Body of pancreas (tissue), 4 donors: Measurements from ENCODE around the gene ACSF2. TPM values are rescaled to one million over a fixed set of nuclear protein-coding genes. Genes with fewer than 3 reads are reported as not detected.

Experiments used
- ATAC-seq: fragments of 150-250 bp; one replicate; pipeline ENCODE4 v1.9.1; 2016
- DNase-seq, 4 donors: peaks; one replicate each; pipeline ENCODE4 v3.0.0-alpha.2; 2019
- H3K27ac ChIP-seq, 4 donors: fragments of 200-600 bp; sonication (generic); 1 replicate in 3 of 4; 2 replicates in 1 of 4; pipeline versions ENCODE4 v1.5.1 to v1.6.1; 2016 to 2019; ENCODE audit warnings: mild to moderate bottlenecking in 1 of 4, mixed read lengths in 1 of 4, moderate library complexity in 1 of 4
- H3K27me3 ChIP-seq, 2 donors: fragments of 200-600 bp; sonication (generic); one replicate each; pipeline ENCODE4 v1.6.0; 2016; ENCODE audit warnings: mild to moderate bottlenecking in 1 of 2
- H3K36me3 ChIP-seq, 2 donors: fragments of 200-600 bp; sonication (generic); replicated peaks in 1 of 2; 2 replicates each; pipeline ENCODE4 v1.5.1; 2016; ENCODE audit warnings: low read depth in 2 of 2; ENCODE audit not compliant: insufficient read depth in 1 of 2
- H3K4me1 ChIP-seq: fragments of 200-600 bp; sonication (generic); one replicate; pipeline ENCODE4 v1.6.0; 2016
- H3K4me3 ChIP-seq, 2 donors: fragments of 200-600 bp; sonication (generic); 1 replicate in 1 of 2; 2 replicates in 1 of 2; pipeline ENCODE4 v1.5.1; 2016 to 2019
- H3K9me3 ChIP-seq, 3 donors: fragments of 200-600 bp; sonication (generic); 1 replicate in 2 of 3; 2 replicates in 1 of 3; pipeline ENCODE4 v1.5.1; 2016
- CTCF ChIP-seq, 7 experiments: fragments of 450-650 bp in 4 of 7; fragments of 200-600 bp in 3 of 7; sonication (generic) in 3 of 7; IDR thresholded peaks; one replicate each; pipeline ENCODE4 v1.5.1; 2016 to 2019; ENCODE audit warnings: antibody characterized with exemption in 7 of 7
- POLR2A ChIP-seq, 3 donors: fragments of 450-650 bp; IDR thresholded peaks; one replicate each; pipeline ENCODE4 v1.6.1; 2016; ENCODE audit warnings: antibody characterized with exemption in 3 of 3, mild to moderate bottlenecking in 2 of 3
- WGBS, 2 donors: methylation state at CpG; one replicate each; pipeline ENCODE4 v1.1.5; 2017; 5-methylcytosine and 5-hydroxymethylcytosine counted together
- intact Hi-C: fragments of 100-400 bp; cut with DNase I; formaldehyde crosslinking; loops from one replicate; pipeline ENCODE4 v1.15.1; 2023
- total RNA-seq, 2 donors: library from RNA; depleted of rRNA; stranded (reverse); fragments of >200 nt; gene quantifications; one replicate each; pipeline ENCODE4 v1.1.0, GENCODE V29; 2016

The ACSF2 gene
- total RNA-seq, 2 donors from 2014 or later = 18.7 to 120 TPM

GRCh38 chr17:50480854-50481490 is 55.0 kb downstream of the ACSF2 start:
- H3K27ac ChIP-seq = peak overlapping the region in 3 of 4 donors; percentile 83 to 92 (median 89)
- peaks cover 47% of the 10 kb centered on the region for H3K4me1 ChIP-seq
- H3K4me3 ChIP-seq = no peak overlapping the region
- intact Hi-C loops = loop anchor here (5.0 to 10.0 kb wide), 3 partner anchors 51 to 214 kb away; partner anchors contain the start of gene EPN3
- 56 to 58% methylated on average over 2 of the region's 2 CpGs for WGBS, 2 donors
- no peak for ATAC-seq
- no peaks in the 10 kb centered on the region for H3K9me3 ChIP-seq
- H3K27me3 ChIP-seq = no peaks in the 10 kb centered on the region
- no peak for TF ChIP-seq CTCF (IDR thresholded peaks at IDR 0.05)
- H3K36me3 ChIP-seq = peaks cover 2 to 5% of the 10 kb centered on the region in 2 donors
- DNase-seq = no peak

- peaks cover 43% of the 10 kb centered on the region for H3K4me1 ChIP-seq
- WGBS, 2 donors = 41 to 42% methylated on average over 4 of the region's 4 CpGs
- ATAC-seq (no peak), DNase-seq (no peak)
- H3K9me3 ChIP-seq = no peaks in the 10 kb centered on the region
- H3K36me3 ChIP-seq = peaks cover 2 to 5% of the 10 kb centered on the region in 2 donors
- TF ChIP-seq CTCF (IDR thresholded peaks at IDR 0.05) (no peak), POLR2A (IDR thresholded peaks at IDR 0.05) (no peak)
- H3K4me3 ChIP-seq = no peak overlapping the region
- intact Hi-C loops = loop anchor here (5.0 to 10.0 kb wide), 3 partner anchors 51 to 213 kb away; partner anchors contain the start of gene EPN3
- H3K27ac ChIP-seq = peak overlapping the region; percentile 37 to 89 (median 74)
- H3K27me3 ChIP-seq = no peaks in the 10 kb centered on the region
Measured at GRCh38 chr17:50481648-50482047, 55.6 kb downstream of the ACSF2 start.

GRCh38 chr17:50482110-50482509 is 56.1 kb downstream of the ACSF2 start:
- TF ChIP-seq POLR2A (IDR thresholded peaks at IDR 0.05) (no peak), CTCF (IDR thresholded peaks at IDR 0.05) (no peak)
- no peaks in the 10 kb centered on the region for H3K27me3 ChIP-seq
- peak overlapping the region; percentile 37 to 86 (median 74) for H3K27ac ChIP-seq
- peaks cover 38% of the 10 kb centered on the region for H3K4me1 ChIP-seq
- WGBS, 2 donors = 64 to 71% methylated on average over 2 to 22 of the region's 23 CpGs
- no peak for ATAC-seq
- H3K36me3 ChIP-seq = peaks cover 2 to 5% of the 10 kb centered on the region in 2 donors
- no peaks in the 10 kb centered on the region for H3K9me3 ChIP-seq
- no peak overlapping the region for H3K4me3 ChIP-seq
- no peak for DNase-seq
- intact Hi-C loops = loop anchor here (5.0 to 10.0 kb wide), 3 partner anchors 50 to 213 kb away; partner anchors contain the start of gene EPN3

GRCh38 chr17:50482516-50482915 is 56.5 kb downstream of the ACSF2 start:
- Histone ChIP-seq H3K27ac (peak overlapping the region; percentile 37 to 86 (median 74)), H3K4me3 (no peak overlapping the region), H3K36me3 (peaks cover 2 to 5% of the 10 kb centered on the region in 2 donors), H3K4me1 (peaks cover 34% of the 10 kb centered on the region), H3K27me3 (no peaks in the 10 kb centered on the region), H3K9me3 (no peaks in the 10 kb centered on the region)
- peak; percentile 80 to 99 (median 97) for TF ChIP-seq CTCF (IDR thresholded peaks at IDR 0.05)
- TF ChIP-seq POLR2A (IDR thresholded peaks at IDR 0.05) = no peak
- DNase-seq = peak; percentile 98 to 99 (median 98)
- 5 to 6% methylated on average over 7 of the region's 7 CpGs for WGBS, 2 donors
- ATAC-seq = peak; percentile 75
- intact Hi-C loops = loop anchor here (5.0 to 10.0 kb wide), 3 partner anchors 50 to 212 kb away; partner anchors contain the start of gene EPN3
